ENCODE data around the gene ADAM11.

DNA sequence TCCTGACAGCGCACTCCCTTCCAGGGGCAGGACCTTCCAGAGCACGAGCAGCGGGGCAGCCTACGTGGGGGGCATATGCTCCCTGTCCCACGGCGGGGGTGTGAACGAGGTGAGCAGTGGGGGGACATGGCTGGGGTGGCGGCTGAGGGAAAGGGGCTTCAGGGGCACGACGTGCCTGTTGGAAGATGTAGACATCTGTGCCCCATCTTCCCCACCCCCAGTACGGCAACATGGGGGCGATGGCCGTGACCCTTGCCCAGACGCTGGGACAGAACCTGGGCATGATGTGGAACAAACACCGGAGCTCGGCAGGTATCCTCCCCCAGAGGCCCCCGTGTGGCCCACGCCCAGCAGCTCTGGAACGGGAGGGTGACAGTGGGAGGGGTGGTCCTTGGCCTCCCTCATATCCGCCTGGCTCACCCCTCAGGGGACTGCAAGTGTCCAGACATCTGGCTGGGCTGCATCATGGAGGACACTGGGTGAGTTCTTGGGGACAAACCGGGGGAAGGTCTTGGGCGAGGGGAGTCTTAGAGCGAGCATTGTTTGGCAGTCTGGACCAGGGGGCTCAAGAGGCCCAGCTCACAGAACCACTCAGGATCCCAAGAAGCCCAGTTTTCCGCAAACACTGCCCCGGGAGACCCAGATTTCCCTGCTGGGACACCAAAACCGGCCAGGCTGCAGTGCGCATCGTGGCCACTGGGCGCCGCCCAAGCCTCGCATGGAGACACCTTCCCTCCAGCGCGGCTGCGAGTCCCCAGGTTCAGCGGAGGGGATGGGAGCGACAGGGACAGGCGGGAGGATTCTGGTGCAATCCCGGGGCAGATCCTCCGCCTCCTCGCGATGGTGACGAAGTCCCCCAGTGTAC, 15.7 kb downstream of the ADAM11 start:
- TF ChIP-seq GATA3 (IDR thresholded peaks at IDR 0.05; ENCODE audit: low read depth, low read length) (no peak), GATA2 (IDR thresholded peaks at IDR 0.05; ENCODE audit: low read depth, low read length) (no peak)

Data from SH-SY5Y (cell line).